NCI-H1694 treated with DMSO at 0.1 percent for 48 hours (cell line): ENCODE data around the gene RAD18.

Experiments used
- DNase-seq: peaks from one replicate; lab custom pipeline; 2025; lab: John Stamatoyannopoulos, UW

RAD18 gene, protein sequence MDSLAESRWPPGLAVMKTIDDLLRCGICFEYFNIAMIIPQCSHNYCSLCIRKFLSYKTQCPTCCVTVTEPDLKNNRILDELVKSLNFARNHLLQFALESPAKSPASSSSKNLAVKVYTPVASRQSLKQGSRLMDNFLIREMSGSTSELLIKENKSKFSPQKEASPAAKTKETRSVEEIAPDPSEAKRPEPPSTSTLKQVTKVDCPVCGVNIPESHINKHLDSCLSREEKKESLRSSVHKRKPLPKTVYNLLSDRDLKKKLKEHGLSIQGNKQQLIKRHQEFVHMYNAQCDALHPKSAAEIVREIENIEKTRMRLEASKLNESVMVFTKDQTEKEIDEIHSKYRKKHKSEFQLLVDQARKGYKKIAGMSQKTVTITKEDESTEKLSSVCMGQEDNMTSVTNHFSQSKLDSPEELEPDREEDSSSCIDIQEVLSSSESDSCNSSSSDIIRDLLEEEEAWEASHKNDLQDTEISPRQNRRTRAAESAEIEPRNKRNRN

GRCh38 chr3:8963137-8963853, at the start of gene RAD18:
Gene RAD18 (minus strand): TSS chr3:8963472. CDS start chr3:8963385, 87 bp downstream.
- DNase-seq: peak; percentile 60

- DNase-seq: no peak
Observed at GRCh38 chr3:9012521-9012920, 49.2 kb upstream of the RAD18 start.

- no peak for DNase-seq
Observed at GRCh38 chr3:9009976-9010545, 46.8 kb upstream of the RAD18 start.

- no peak for DNase-seq
Observed at GRCh38 chr3:9008550-9009255, 45.4 kb upstream of the RAD18 start.

DNA sequence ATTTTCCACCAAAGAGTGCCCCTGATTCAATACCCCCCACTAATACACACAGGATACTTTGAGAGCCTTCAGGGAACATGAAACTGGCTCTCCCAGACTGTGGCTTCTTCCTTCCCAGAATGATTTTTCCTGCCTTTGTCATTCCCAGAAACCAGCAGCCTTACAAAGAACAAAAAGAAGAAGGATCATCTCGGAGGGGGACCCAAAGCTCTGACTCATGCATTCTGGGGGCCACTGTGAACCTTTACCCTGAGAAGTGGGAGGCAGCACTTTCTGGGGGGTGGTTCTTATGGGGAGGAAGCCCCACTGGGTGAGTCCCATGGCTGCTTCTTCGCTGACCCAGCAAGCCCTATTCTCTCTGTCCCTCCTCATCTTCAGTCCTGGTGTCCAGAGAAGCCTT, 44.7 kb upstream of the RAD18 start:
- no peak for DNase-seq

DNA sequence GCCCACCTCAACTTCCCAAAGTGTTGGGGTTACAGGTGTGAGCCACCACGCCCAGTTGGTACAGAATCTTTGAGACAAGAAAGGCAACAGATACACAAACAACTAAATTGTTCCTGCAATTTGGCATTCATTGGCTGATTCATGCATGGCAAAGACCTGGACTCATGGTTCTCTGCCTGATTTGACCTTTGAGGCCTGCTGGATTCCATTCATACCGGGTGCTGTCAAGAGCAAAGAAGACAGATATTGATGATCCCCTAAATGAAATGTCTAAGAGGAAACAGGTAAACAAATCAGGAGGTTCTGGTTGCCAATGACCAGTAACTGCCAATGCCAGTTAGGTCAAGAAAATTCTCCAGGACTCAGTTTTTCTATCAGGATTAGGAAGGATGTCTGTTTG, 43.9 kb upstream of the RAD18 start:
- DNase-seq: no peak

- no peak for DNase-seq
Observed at GRCh38 chr3:9000041-9000440, 36.8 kb upstream of the RAD18 start.

DNA sequence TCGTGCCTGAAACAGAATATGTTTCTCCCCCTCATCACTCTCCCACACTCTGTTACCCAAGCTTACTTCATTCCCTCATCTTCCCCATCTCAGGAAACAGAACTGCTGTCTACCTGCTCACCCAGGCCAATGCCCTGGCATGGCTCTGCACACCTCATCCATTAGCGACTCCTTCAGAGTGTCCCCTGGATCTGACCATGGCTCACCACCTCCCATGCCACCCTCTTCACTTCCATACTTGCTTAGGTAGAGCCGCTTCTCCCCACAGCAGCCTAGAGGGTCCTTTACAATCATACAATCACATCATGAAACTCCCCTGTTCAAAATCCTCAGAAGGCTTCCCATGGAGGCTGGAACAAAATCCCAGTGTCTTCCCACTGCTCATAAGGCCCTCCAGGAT, 33.9 kb upstream of the RAD18 start:
- DNase-seq: no peak

DNA sequence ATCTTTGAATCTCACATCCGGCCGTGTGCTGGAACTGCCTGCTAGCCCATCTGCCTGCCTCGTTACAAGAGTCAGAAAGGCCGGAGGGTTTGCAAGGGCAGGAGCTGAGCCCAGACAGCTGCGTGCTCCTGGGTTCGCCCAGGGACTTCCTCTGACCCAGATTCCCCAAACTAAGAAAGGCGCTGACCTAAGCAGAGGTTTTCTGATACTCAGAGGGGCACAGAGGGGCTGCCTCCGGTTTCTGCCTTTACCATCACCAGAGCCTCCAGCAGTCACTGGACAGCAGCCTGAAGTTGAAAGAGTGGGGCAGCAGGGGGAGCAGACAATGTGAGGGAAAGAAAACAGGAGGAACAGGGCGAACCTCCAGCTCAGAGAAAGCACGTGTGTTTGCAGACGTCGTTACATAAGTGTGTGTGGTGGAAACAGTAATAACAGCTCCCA, 33.4 kb upstream of the RAD18 start:
- DNase-seq: no peak

DNA sequence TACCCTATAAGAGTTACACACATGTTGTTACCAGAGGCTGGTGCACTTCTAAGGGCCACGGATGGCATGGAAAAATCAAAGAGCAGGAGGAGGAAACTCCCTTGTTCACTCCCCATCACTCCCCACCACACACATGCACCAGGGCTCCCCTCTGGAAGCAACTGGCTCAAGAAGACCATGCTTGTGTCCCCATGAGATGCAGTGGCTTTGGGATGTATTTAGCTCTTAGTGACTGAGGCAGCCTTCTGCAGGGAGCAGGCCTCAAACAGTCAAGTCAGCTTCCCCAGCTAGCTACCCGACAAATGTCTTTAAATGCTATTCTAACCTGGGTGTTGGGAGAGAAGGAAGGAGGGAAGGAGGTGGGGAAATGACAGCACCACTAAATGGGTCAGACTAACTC, 32.9 kb upstream of the RAD18 start:
- DNase-seq: no peak

- DNase-seq: no peak
Observed at GRCh38 chr3:8994226-8994625, 31.0 kb upstream of the RAD18 start.

- no peak for DNase-seq
Observed at GRCh38 chr3:8993331-8993730, 30.1 kb upstream of the RAD18 start.

- DNase-seq: no peak
Observed at GRCh38 chr3:8992854-8993253, 29.6 kb upstream of the RAD18 start.

DNA sequence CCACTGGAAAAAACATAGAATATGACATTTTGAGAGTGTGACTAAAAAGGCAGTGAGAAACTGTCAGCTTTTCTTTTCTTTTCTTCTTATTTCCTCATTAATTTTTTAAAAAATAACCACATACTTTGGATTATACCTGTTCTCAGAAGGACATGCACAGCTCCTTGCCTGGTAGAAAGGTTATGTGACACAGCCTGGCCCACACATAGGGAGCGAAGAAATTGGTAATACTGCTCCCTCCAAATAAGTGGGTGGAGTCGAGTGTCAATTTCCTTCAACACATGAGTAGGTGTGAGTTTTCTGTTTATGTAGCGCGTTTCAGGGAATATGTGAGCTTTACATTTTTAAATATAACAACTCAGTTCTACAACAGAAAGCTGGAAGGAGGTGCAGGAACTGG, 28.9 kb upstream of the RAD18 start:
- DNase-seq: no peak

DNA sequence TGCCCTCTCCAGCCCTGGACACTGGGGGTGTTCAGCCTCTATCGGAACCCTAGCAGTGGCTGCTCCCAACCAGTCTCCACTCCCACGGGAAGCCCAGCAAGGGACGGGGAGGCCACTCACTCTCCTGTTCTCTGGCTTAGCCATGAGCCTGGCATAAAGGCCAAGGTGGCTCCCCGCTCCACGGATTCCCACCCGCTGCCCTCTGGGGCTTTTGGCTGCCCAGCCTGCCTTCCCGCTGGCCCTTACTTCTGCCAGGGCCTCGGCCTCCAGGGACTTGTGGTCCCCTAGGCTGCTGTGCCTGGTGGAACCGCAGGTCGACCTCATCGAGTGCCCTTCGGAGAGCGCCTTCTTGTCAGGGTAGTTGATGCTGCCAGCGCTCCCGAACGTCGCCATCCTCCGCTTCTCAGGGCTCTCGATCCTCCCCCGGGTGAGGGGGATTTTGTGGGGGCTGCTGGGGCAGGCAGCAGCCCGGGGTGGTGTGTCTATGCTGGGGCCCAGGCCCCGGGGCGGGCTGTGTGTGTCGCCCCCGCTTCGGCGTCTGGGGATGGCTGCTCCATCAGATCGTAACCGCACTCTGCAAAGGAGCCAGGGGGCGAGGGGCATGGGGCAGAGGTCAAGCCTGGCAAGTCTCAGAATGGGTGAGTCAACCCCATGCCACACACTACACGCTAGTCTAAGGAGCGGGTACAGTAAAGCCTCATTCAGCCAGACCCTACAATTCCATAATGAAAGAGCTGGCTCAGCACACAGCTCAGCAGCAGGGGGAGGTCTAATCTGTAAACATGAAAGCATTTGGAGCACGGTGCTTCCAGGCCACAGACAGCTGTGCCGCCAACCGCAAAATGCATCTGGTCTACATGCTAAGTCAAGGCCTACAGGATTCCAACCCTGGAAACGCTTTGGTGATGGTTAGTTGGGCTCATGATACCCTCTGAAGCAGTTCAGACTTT, 27.3 kb upstream of the RAD18 start:
- DNase-seq: peak; percentile 61

GRCh38 chr3:8988791-8989558, 25.7 kb upstream of the RAD18 start:
- no peak for DNase-seq

DNA sequence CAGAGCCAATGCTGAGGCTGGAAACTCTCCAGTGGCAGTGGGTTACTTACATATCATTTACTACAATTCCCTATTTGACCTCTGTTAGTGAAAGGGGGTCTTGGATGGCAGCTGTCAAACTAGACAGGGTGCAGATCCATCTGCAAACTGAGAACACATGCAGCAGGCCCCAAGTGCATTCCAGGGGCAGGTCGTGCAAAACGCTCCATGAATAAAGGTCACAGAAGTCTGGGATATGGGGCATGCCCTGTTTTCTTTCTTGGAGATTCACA, 25.0 kb upstream of the RAD18 start:
- DNase-seq: no peak

DNA sequence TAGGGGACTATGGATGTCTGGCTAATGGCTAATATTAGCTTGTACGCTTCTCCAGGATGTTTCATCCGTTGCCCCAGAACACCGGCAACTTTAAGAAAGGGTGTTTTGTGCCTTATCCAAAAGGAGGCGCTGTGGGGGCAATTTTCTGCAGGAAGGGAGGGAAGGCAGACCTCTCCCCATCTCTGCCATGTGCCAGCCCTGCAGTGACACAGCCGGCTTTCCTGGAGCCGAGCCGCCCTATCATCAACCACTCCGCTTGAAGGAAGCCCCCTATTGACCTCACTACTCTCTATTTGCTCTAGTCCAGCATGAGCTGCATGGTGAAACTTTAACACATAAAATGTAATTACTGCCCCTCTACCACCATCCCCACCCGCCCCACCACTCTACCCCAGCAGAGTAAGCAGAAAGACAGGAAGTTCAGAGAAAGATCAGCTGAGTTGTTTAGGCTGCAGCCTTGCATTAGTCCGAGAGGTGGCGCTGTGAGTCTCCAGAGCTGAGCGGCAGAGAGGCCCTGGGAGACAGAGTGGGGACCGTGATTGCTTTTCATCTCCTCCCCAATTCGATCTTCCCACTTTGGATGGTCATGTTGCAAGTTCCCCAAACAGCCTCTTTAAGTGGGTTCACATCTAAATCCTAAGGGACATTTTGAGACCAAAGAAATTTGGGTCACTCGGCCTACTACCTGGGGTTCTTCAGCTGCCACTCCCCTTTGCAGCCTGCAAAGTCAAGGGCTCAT, 24.5 kb upstream of the RAD18 start:
- DNase-seq: peak; percentile 21

- DNase-seq: no peak
Observed at GRCh38 chr3:8987226-8987625, 24.0 kb upstream of the RAD18 start.

GRCh38 chr3:8986741-8987140, 23.5 kb upstream of the RAD18 start:
- no peak for DNase-seq
